ENCODE results near the gene ANKRD11.

The ANKRD11 gene

GRCh38 chr16:89358030-89359005 is 132.0 kb downstream of the ANKRD11 start:
- no peaks in the 10 kb centered on the region for H3K9me2 ChIP-seq (replicated peaks; ENCODE audit: control insufficient read depth, low read length)
- H3K4me1 ChIP-seq (ENCODE audit: control insufficient read depth, low read length) = peaks cover 51% of the 10 kb centered on the region
- peaks cover 97% of the 10 kb centered on the region for H3K79me2 ChIP-seq (ENCODE audit: control insufficient read depth, low read length)
- no peaks in the 10 kb centered on the region for H3K27me3 ChIP-seq (ENCODE audit: control insufficient read depth, low read length)
- no peak overlapping the region for H3K27ac ChIP-seq (ENCODE audit: low read depth, low read length)
- H4K20me1 ChIP-seq (ENCODE audit: control insufficient read depth, insufficient read depth, low read depth, low read length) = peaks cover 48% of the 10 kb centered on the region
- peaks cover 30% of the 10 kb centered on the region for H3K36me3 ChIP-seq (ENCODE audit: control insufficient read depth, low read length)
- no peak for TF ChIP-seq CTCF (IDR thresholded peaks at IDR 0.05; ENCODE audit: low read depth, low read length, poor library complexity, severe bottlenecking)
- H3K4me3 ChIP-seq (ENCODE audit: low read length) = no peak overlapping the region
- peak overlapping the region; percentile 28; the same call in 1 of the 2 replicates for H3K4me2 ChIP-seq (ENCODE audit: low read length)
- H3F3A ChIP-seq (ENCODE audit: control insufficient read depth, insufficient read depth) = no peaks in the 10 kb centered on the region
- no peaks in the 10 kb centered on the region for H3K9me3 ChIP-seq (ENCODE audit: control insufficient read depth, insufficient read depth, low read length)

- Histone ChIP-seq H3K4me1 (ENCODE audit: control insufficient read depth, low read length) (peaks cover 50% of the 10 kb centered on the region), H3K4me3 (ENCODE audit: low read length) (no peak overlapping the region), H3K27ac (ENCODE audit: low read depth, low read length) (no peak overlapping the region), H3K36me3 (ENCODE audit: control insufficient read depth, low read length) (peaks cover 30% of the 10 kb centered on the region), H4K20me1 (ENCODE audit: control insufficient read depth, insufficient read depth, low read depth, low read length) (peaks cover 50% of the 10 kb centered on the region), H3K79me2 (ENCODE audit: control insufficient read depth, low read length) (peaks cover 98% of the 10 kb centered on the region), H3F3A (ENCODE audit: control insufficient read depth, insufficient read depth) (no peaks in the 10 kb centered on the region), H3K9me2 (replicated peaks; ENCODE audit: control insufficient read depth, low read length) (no peaks in the 10 kb centered on the region), H3K4me2 (ENCODE audit: low read length) (no peak overlapping the region), H3K27me3 (ENCODE audit: control insufficient read depth, low read length) (no peaks in the 10 kb centered on the region), H3K9me3 (ENCODE audit: control insufficient read depth, insufficient read depth, low read length) (no peaks in the 10 kb centered on the region)
- TF ChIP-seq CTCF (IDR thresholded peaks at IDR 0.05; ENCODE audit: low read depth, low read length, poor library complexity, severe bottlenecking) (no peak), EZH2phosphoT487 (IDR thresholded peaks at IDR 0.05; ENCODE audit: borderline replicate concordance, low read length) (no peak)
Observed at GRCh38 chr16:89357055-89357816, 133.1 kb downstream of the ANKRD11 start.

GRCh38 chr16:89355686-89356085 is 134.7 kb downstream of the ANKRD11 start:
- Histone ChIP-seq H3K79me2 (ENCODE audit: control insufficient read depth, low read length) (peaks cover 98% of the 10 kb centered on the region), H3K4me2 (ENCODE audit: low read length) (no peak overlapping the region), H3K27me3 (ENCODE audit: control insufficient read depth, low read length) (no peaks in the 10 kb centered on the region), H3K27ac (ENCODE audit: low read depth, low read length) (no peak overlapping the region), H4K20me1 (ENCODE audit: control insufficient read depth, insufficient read depth, low read depth, low read length) (peaks cover 48% of the 10 kb centered on the region), H3K9me3 (ENCODE audit: control insufficient read depth, insufficient read depth, low read length) (no peaks in the 10 kb centered on the region), H3K9me2 (replicated peaks; ENCODE audit: control insufficient read depth, low read length) (no peaks in the 10 kb centered on the region), H3K4me1 (ENCODE audit: control insufficient read depth, low read length) (peaks cover 35% of the 10 kb centered on the region), H3K4me3 (ENCODE audit: low read length) (no peak overlapping the region), H3K36me3 (ENCODE audit: control insufficient read depth, low read length) (peaks cover 26% of the 10 kb centered on the region), H3F3A (ENCODE audit: control insufficient read depth, insufficient read depth) (no peaks in the 10 kb centered on the region)
- TF ChIP-seq EZH2phosphoT487 (IDR thresholded peaks at IDR 0.05; ENCODE audit: borderline replicate concordance, low read length) = no peak
- TF ChIP-seq CTCF (IDR thresholded peaks at IDR 0.05; ENCODE audit: low read depth, low read length, poor library complexity, severe bottlenecking) = no peak

All from DOHH2 (cell line).